Osteoblast (primary cell): Measurements from ENCODE around the gene RNF212B. TPM values are rescaled to one million over a fixed set of nuclear protein-coding genes. Genes with fewer than 3 reads are reported as not detected.
A peak's percentile ranks its signal among the peaks of the same experiment; 100 is the strongest.
"Not testable (repeated sequence)": the region's sequence is repeated elsewhere in the genome, so short reads cannot be mapped to it uniquely, and the experiment has no call there.

Experiments used
- DNase-seq: peaks from one replicate; pipeline ENCODE4 v3.0.0; 2011; ENCODE audit warnings: low spot score, mixed read lengths; ENCODE audit not compliant: insufficient read length; ENCODE audit errors: missing footprints
- H2AFZ ChIP-seq: 2 replicates; pipeline ENCODE4 v1.6.0; 2011; ENCODE audit warnings: mild to moderate bottlenecking, low read length
- H3K27ac ChIP-seq: 2 replicates; pipeline ENCODE4 v1.5.1; 2011; ENCODE audit warnings: mild to moderate bottlenecking, low read depth, low read length, moderate library complexity
- H3K27me3 ChIP-seq: 2 replicates; pipeline ENCODE4 v1.6.0; 2012; ENCODE audit warnings: mild to moderate bottlenecking, control low read depth, inconsistent platforms, low read length, moderate library complexity; ENCODE audit not compliant: insufficient read depth
- H3K36me3 ChIP-seq: 2 replicates; pipeline ENCODE4 v1.5.1; 2011; ENCODE audit warnings: mild to moderate bottlenecking, low read length, control low read depth, moderate library complexity; ENCODE audit not compliant: insufficient read depth
- H3K4me1 ChIP-seq: 2 replicates; pipeline ENCODE4 v1.5.1; 2011; ENCODE audit warnings: mild to moderate bottlenecking, low read length, control low read depth, moderate library complexity; ENCODE audit not compliant: insufficient read depth
- H3K4me2 ChIP-seq: 2 replicates; pipeline ENCODE4 v1.6.0; 2011; ENCODE audit warnings: mild to moderate bottlenecking, low read length; ENCODE audit not compliant: insufficient read depth
- H3K4me3 ChIP-seq: fragments of 200-600 bp; sonication (generic); 3 replicates; pipeline ENCODE4 v1.5.1; 2012; ENCODE audit warnings: mild to moderate bottlenecking, low read length, inconsistent platforms; ENCODE audit not compliant: insufficient read depth
- H3K79me2 ChIP-seq: 2 replicates; pipeline ENCODE4 v1.6.0; 2012; ENCODE audit warnings: mild to moderate bottlenecking, low read length, control low read depth, inconsistent platforms; ENCODE audit not compliant: insufficient read depth
- H3K9me3 ChIP-seq: 2 replicates; pipeline ENCODE4 v1.5.1; 2011; ENCODE audit warnings: low read depth, low read length, control low read depth
- H4K20me1 ChIP-seq: 2 replicates; pipeline ENCODE4 v1.6.0; 2012; ENCODE audit warnings: mild to moderate bottlenecking, low read length, control low read depth; ENCODE audit not compliant: insufficient read depth
- CTCF ChIP-seq: IDR thresholded peaks from 2 replicates; pipeline ENCODE4 v1.5.1; 2011; ENCODE audit warnings: mild to moderate bottlenecking, low read depth, low read length, moderate library complexity; ENCODE audit errors: extremely low read depth
- total RNA-seq: library from RNA; depleted of rRNA; stranded (reverse); fragments of >200 nt; gene quantifications from 2 replicates; pipeline ENCODE4 v1.2.3, GENCODE V29; 2012

RNF212B gene, protein sequence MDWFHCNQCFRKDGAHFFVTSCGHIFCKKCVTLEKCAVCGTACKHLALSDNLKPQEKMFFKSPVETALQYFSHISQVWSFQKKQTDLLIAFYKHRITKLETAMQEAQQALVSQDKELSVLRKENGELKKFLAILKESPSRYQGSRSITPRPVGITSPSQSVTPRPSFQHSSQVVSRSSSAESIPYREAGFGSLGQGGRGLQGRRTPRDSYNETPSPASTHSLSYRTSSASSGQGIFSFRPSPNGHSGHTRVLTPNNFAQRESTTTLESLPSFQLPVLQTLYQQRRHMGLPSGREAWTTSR
- total RNA-seq, result not detected in 2 replicates

DNA sequence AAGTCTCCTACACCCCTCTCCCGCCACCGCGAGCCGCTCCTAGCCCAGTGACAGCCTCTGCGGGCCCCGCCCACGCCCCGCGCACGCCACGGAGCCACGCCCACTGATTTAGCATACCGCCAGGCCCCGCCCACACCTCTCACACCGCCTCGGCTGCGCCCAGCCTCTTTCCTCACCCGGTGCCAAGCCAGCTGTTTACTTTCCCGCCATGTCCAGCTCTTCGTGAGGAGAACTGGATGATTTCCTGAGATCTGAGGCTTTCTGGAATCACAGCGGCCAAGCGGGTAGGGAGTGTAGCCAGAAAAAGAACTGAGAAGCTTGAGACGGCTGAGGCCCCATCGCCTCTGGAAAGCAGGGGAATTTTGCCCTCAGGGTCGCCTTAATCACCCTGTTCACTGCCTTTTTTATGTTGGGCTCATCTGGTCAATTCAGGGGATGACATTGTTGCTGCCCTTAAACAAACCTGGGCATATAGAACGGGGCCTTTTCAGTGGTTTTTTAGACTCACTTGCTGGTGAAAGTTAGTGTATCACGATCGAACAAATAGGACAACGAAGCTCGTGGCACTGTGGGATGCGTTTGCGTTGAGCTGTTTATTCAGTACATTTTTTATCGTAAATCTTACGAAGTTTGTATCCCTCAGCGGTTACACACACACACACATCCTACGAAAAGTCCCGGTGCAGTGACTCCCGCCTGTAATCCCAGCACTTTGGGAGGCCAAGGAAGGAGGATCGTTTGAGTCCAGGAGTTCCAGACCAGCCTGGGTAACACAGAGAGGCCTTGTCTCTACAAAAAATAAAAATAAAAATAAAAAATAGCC, at the start of gene RNF212B:
TSS of gene RNF212B (plus strand) at position 165 of the 823 bp plus-strand sequence. CDS start 2,410 bp downstream, outside the sequence.
- TF ChIP-seq CTCF, result no peak
- H3K4me3 ChIP-seq, result peak within 1 kb of the TSS; percentile 64
- H3K9me3 ChIP-seq, result no peaks in the 10 kb centered on the region
- H4K20me1 ChIP-seq, result no peaks in the 10 kb centered on the region
- H3K27ac ChIP-seq, result no peak within 1 kb of the TSS
- DNase-seq, result peak; percentile 96
- H3K4me1 ChIP-seq, result peaks cover 10% of the 10 kb centered on the region
- peak within 1 kb of the TSS; percentile 84 for H2AFZ ChIP-seq
- H3K79me2 ChIP-seq, result no peaks in the 10 kb centered on the region
- H3K27me3 ChIP-seq, result peaks cover 2% of the 10 kb centered on the region
- peak within 1 kb of the TSS; percentile 75 for H3K4me2 ChIP-seq
- no peaks in the 10 kb centered on the region for H3K36me3 ChIP-seq

DNA sequence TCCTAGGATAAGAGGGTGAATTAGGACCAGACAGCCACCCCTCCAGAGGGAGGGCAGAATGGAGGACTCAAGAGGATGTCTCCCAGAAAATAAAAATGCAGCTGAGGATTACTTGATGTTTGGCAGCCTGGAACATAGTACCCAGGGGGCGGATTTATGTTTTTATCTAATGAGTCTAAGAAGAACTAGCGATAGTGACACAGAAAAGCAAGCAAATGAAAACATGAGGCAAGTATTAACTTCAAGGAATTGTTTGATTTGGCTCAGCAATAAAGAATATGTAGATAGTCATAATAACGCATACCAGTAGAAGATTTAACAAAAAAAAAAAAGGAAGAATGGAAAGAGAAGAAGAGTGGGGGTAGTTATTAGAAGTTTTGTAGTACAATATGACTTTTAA, 44.3 kb upstream of the RNF212B start:
- TF ChIP-seq CTCF, result no peak
- DNase-seq, result no peak
- H3K4me3 ChIP-seq, result no peak overlapping the region

GRCh38 chr14:23195552-23196101, 42.1 kb upstream of the RNF212B start:
- no peak overlapping the region for H3K4me2 ChIP-seq
- no peaks in the 10 kb centered on the region for H3K36me3 ChIP-seq
- peaks cover 1% of the 10 kb centered on the region for H3K9me3 ChIP-seq
- H3K4me3 ChIP-seq, result no peak overlapping the region
- no peak overlapping the region for H2AFZ ChIP-seq
- no peak for TF ChIP-seq CTCF
- peaks cover 12% of the 10 kb centered on the region for H3K27me3 ChIP-seq
- H3K27ac ChIP-seq, result no peak overlapping the region
- no peaks in the 10 kb centered on the region for H3K79me2 ChIP-seq
- H4K20me1 ChIP-seq, result no peaks in the 10 kb centered on the region
- no peak for DNase-seq
- no peaks in the 10 kb centered on the region for H3K4me1 ChIP-seq

More for the DNA sequence above, 44.3 kb upstream of the RNF212B start:
- H3K27ac ChIP-seq, result no peak overlapping the region
- peaks cover 12% of the 10 kb centered on the region for H3K27me3 ChIP-seq
- no peak overlapping the region for H3K4me2 ChIP-seq
- H3K9me3 ChIP-seq, result peaks cover 1% of the 10 kb centered on the region
- H2AFZ ChIP-seq, result no peak overlapping the region
- H4K20me1 ChIP-seq, result no peaks in the 10 kb centered on the region
- H3K36me3 ChIP-seq, result no peaks in the 10 kb centered on the region
- H3K4me1 ChIP-seq, result no peaks in the 10 kb centered on the region
- H3K79me2 ChIP-seq, result no peaks in the 10 kb centered on the region

DNA sequence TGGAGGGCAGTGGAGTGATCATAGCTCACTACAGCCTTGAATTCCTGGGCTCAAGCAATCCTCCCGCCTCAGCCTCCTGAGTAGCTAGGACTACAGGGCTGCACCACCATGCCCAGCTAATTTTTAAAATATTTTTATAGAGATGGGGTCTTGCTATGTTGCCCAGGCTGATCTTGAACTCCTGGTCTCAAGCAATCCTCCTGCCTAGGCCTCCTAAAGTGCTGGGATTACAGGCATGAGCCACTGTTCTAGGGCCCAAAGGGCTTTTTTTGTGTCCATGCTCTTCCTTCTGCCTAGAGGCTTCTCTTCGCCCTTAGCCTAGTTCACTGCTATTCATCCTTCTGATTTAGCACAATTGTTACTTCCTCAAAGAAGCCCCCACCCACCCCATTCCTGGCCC, 41.2 kb upstream of the RNF212B start:
- not testable (repeated sequence) for H3K79me2 ChIP-seq, H3K9me3 ChIP-seq

DNA sequence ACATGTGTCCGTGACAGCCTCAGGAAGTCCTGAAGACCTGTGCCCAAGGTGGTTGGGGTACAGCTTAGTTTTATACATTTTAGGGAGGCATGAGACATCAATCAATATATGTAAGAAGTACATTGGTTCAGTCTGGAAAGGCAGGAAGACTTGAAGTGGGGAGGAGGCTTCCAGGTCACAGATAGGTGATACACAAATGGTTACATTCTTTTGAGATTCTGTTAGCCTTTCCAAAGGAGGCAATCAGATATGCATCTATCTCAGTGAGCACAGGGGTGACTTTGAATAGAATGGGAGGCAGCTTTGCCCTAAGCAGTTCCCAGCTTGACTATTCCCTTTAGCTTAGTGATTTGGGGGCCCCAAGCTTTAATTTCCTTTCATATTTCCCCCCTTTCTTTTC, 38.6 kb upstream of the RNF212B start:
- not testable (repeated sequence) for H2AFZ ChIP-seq, H4K20me1 ChIP-seq, H3K36me3 ChIP-seq, H3K4me3 ChIP-seq, H3K27ac ChIP-seq, H3K9me3 ChIP-seq, DNase-seq, H3K79me2 ChIP-seq, H3K4me2 ChIP-seq, H3K4me1 ChIP-seq
- peaks cover 11% of the 10 kb centered on the region for H3K27me3 ChIP-seq

More for the DNA sequence above, 41.2 kb upstream of the RNF212B start:
- not testable (repeated sequence) for H3K4me2 ChIP-seq, H4K20me1 ChIP-seq, DNase-seq, H3K27ac ChIP-seq, H3K36me3 ChIP-seq, H3K4me1 ChIP-seq, H2AFZ ChIP-seq, H3K4me3 ChIP-seq
- H3K27me3 ChIP-seq, result peaks cover 12% of the 10 kb centered on the region
